ENCODE data around the gene LRRC43. TPM values are rescaled to one million over a fixed set of nuclear protein-coding genes. Genes with fewer than 3 reads are reported as not detected.

LRRC43 gene
- total RNA-seq, 1 donor from 2014 or later = not detected

DNA sequence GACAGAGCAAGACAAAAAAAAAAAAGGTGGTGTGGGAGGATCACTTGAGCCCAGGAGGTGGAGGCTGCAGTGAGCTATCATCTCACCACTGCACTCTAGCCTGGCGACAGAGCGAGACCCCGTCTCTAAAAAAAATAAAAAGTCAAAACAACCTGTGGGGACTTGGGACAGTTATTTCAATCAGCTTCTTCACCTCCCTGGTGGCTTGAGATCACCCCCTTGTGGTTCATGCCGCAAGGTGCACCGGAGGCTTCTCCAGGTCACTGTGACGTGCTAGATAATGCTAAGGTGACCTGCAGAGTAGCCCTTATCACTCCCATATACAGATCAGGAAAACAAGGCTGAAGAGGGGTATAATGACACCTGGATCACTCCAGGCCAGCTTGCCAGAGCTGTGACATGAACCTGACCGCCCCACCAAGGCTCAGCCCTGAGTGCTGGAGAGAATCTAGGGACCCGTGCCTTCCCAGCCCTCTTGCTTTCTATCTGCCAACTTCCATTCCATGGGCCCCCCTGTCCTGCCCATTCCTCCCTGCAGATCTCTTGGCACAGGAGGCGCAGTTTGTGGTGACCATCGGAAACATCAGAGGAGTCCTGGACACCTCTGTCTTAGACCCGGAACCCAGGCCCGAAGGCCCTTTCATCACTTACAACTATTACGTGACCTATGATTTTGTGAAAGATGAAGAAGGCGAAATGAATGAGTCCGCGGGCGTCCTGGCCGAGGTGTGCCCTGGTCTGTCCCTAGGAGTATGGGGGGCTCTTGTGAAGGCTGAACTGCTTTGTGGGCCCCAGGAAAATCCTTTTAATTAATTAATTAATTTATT is 8.1 kb downstream of the LRRC43 start:
- CTCF ChIA-PET = interaction anchor here (0.6 to 2.4 kb wide), 9 partner anchors 32 to 395 kb away, joined by 3 to 9 read pairs (median 4); no protein-coding TSS in a partner anchor
- intact Hi-C loops (cut with micrococcal nuclease) = loop anchor here (1.0 to 5.0 kb wide), 5 partner anchors 60 to 273 kb away; partner anchors contain the start of gene CFAP251
- TF ChIP-seq, protein P1, sequence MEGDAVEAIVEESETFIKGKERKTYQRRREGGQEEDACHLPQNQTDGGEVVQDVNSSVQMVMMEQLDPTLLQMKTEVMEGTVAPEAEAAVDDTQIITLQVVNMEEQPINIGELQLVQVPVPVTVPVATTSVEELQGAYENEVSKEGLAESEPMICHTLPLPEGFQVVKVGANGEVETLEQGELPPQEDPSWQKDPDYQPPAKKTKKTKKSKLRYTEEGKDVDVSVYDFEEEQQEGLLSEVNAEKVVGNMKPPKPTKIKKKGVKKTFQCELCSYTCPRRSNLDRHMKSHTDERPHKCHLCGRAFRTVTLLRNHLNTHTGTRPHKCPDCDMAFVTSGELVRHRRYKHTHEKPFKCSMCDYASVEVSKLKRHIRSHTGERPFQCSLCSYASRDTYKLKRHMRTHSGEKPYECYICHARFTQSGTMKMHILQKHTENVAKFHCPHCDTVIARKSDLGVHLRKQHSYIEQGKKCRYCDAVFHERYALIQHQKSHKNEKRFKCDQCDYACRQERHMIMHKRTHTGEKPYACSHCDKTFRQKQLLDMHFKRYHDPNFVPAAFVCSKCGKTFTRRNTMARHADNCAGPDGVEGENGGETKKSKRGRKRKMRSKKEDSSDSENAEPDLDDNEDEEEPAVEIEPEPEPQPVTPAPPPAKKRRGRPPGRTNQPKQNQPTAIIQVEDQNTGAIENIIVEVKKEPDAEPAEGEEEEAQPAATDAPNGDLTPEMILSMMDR (IDR thresholded peaks at IDR 0.05) = no peak
- Mint-ChIP-seq H3K4me3 (no peak overlapping the region), H3K27me3 (no peaks in the 10 kb centered on the region), H3K27ac (no peak overlapping the region), H3K4me1 (no peaks in the 10 kb centered on the region), H3K36me3 (ENCODE audit: low read depth) (no peaks in the 10 kb centered on the region), H3K9me3 (peaks cover 8% of the 10 kb centered on the region)
- POLR2A ChIA-PET = interaction anchor here (0.7 kb wide), 1 partner anchor 414 kb away, joined by 4 read pairs; no protein-coding TSS in a partner anchor
- ATAC-seq (ENCODE audit: low read depth) = peak; percentile 92
- DNase-seq = peak; percentile 42

- intact Hi-C loops (cut with micrococcal nuclease) = loop anchor here (5.0 kb wide), 1 partner anchor 125 kb away; no protein-coding TSS in a partner anchor
- H3K4me3 Mint-ChIP-seq = no peak overlapping the region
- TF ChIP-seq, protein P1 (IDR thresholded peaks at IDR 0.05) = no peak
- H3K27ac Mint-ChIP-seq = no peak overlapping the region
- peaks cover 8% of the 10 kb centered on the region for H3K9me3 Mint-ChIP-seq
- H3K36me3 Mint-ChIP-seq (ENCODE audit: low read depth) = no peaks in the 10 kb centered on the region
- ChIA-PET POLR2A (interaction anchor here (0.6 kb wide), 1 partner anchor 1983 kb away, joined by 4 read pairs; no protein-coding TSS in a partner anchor), CTCF (interaction anchor here (0.6 to 2.4 kb wide), 2 partner anchors 138 to 392 kb away, joined by 4 to 9 read pairs; no protein-coding TSS in a partner anchor)
- no peaks in the 10 kb centered on the region for H3K4me1 Mint-ChIP-seq
- DNase-seq (no peak), ATAC-seq (ENCODE audit: low read depth) (no peak)
- H3K27me3 Mint-ChIP-seq = peaks cover 4% of the 10 kb centered on the region
Observed at GRCh38 chr12:122192441-122192840, 9.5 kb downstream of the LRRC43 start.

GRCh38 chr12:122194804-122195203 is 11.9 kb downstream of the LRRC43 start:
- POLR2A ChIA-PET = interaction anchor here (0.7 kb wide), 1 partner anchor 11 kb away, joined by 6 read pairs; no protein-coding TSS in a partner anchor
- peaks cover 11% of the 10 kb centered on the region for H3K27me3 Mint-ChIP-seq
- DNase-seq (no peak), ATAC-seq (ENCODE audit: low read depth) (no peak)
- TF ChIP-seq, protein P1 (IDR thresholded peaks at IDR 0.05) = no peak
- intact Hi-C loops (cut with micrococcal nuclease) = loop anchor here (5.0 kb wide), 1 partner anchor 128 kb away; no protein-coding TSS in a partner anchor
- no peaks in the 10 kb centered on the region for H3K4me1 Mint-ChIP-seq
- H3K9me3 Mint-ChIP-seq = peaks cover 8% of the 10 kb centered on the region
- no peaks in the 10 kb centered on the region for H3K36me3 Mint-ChIP-seq (ENCODE audit: low read depth)
- H3K4me3 Mint-ChIP-seq = no peak overlapping the region
- H3K27ac Mint-ChIP-seq = no peak overlapping the region
- CTCF ChIA-PET = interaction anchor here (1.4 kb wide), 1 partner anchor 72 kb away, joined by 4 read pairs; no protein-coding TSS in a partner anchor

GRCh38 chr12:122195405-122195804 is 12.5 kb downstream of the LRRC43 start:
- ChIA-PET POLR2A (interaction anchor here (0.7 kb wide), 1 partner anchor 11 kb away, joined by 6 read pairs; no protein-coding TSS in a partner anchor), CTCF (no interaction called here)
- Mint-ChIP-seq H3K27ac (no peak overlapping the region), H3K4me1 (no peaks in the 10 kb centered on the region), H3K9me3 (peaks cover 8% of the 10 kb centered on the region), H3K36me3 (ENCODE audit: low read depth) (no peaks in the 10 kb centered on the region), H3K27me3 (peaks cover 17% of the 10 kb centered on the region), H3K4me3 (no peak overlapping the region)
- no peak for ATAC-seq (ENCODE audit: low read depth)
- DNase-seq = no peak
- TF ChIP-seq, protein P1 (IDR thresholded peaks at IDR 0.05) = no peak
- intact Hi-C loops (cut with micrococcal nuclease) = no loop called here

- TF ChIP-seq, protein P1 (IDR thresholded peaks at IDR 0.05) = no peak
- intact Hi-C loops (cut with micrococcal nuclease) = no loop called here
- no peak overlapping the region for H3K27ac Mint-ChIP-seq
- CTCF ChIA-PET = no interaction called here
- DNase-seq (no peak), ATAC-seq (ENCODE audit: low read depth) (no peak)
- H3K27me3 Mint-ChIP-seq = peaks cover 25% of the 10 kb centered on the region
- no peak overlapping the region for H3K4me3 Mint-ChIP-seq
- POLR2A ChIA-PET = no interaction called here
- H3K9me3 Mint-ChIP-seq = peaks cover 8% of the 10 kb centered on the region
- H3K36me3 Mint-ChIP-seq (ENCODE audit: low read depth) = no peaks in the 10 kb centered on the region
- H3K4me1 Mint-ChIP-seq = no peaks in the 10 kb centered on the region
Observed at GRCh38 chr12:122197612-122197966, 14.7 kb downstream of the LRRC43 start.
